WTC11 (cell line): ENCODE data around the gene APLF. TPM values are rescaled to one million over a fixed set of nuclear protein-coding genes. Genes with fewer than 3 reads are reported as not detected.
"Not testable (repeated sequence)": the region's sequence is repeated elsewhere in the genome, so short reads cannot be mapped to it uniquely, and the experiment has no call there.

ENCODE experiments used
- ATAC-seq: fragments of 200-7000 bp; cut with Tn5 transposase; 2 replicates; pipeline ENCODE4 v1.10.0; 2021; ENCODE audit warnings: mild to moderate bottlenecking, moderate library complexity
- CTCF ChIA-PET: fragments of 300-600 bp; sonication (Branson Sonifier 250); formaldehyde crosslinking; loops from one replicate; lab custom pipeline; 2021; ENCODE audit warnings: antibody characterized with exemption; lab: Charles Lee
- POLR2A ChIA-PET: fragments of 350-600 bp; sonication (Branson Sonifier 250); formaldehyde crosslinking; loops from one replicate; lab custom pipeline; 2021; ENCODE audit warnings: antibody characterized with exemption; lab: Charles Lee
- DNase-seq: peaks from one replicate; pipeline ENCODE4 v3.0.0; 2021; ENCODE audit warnings: low spot score
- H3K27ac Mint-ChIP-seq: 2 replicates; pipeline ENCODE4 v1.8.0; 2021; ENCODE audit warnings: mixed read lengths
- H3K27me3 Mint-ChIP-seq: 2 replicates; pipeline ENCODE4 v1.8.0; 2021; ENCODE audit warnings: low read depth, mild to moderate bottlenecking, moderate library complexity, mixed read lengths
- H3K36me3 Mint-ChIP-seq: 2 replicates; pipeline ENCODE4 v1.8.0; 2021; ENCODE audit warnings: mixed read lengths
- H3K4me1 Mint-ChIP-seq: 2 replicates; pipeline ENCODE4 v1.8.0; 2022; ENCODE audit warnings: mixed read lengths
- H3K4me3 Mint-ChIP-seq: 2 replicates; pipeline ENCODE4 v1.8.0; 2021; ENCODE audit warnings: mild to moderate bottlenecking, moderate library complexity, mixed read lengths
- H3K9me3 Mint-ChIP-seq: 2 replicates; pipeline ENCODE4 v1.8.0; 2021; ENCODE audit warnings: mixed read lengths
- ESRRA ChIP-seq: sonication (generic); formaldehyde crosslinking; IDR thresholded peaks from 2 replicates; pipeline ENCODE4 v1.8.1; 2022; ENCODE audit warnings: mild to moderate bottlenecking, missing genetic modification reagents, borderline replicate concordance
- ETV6 ChIP-seq: sonication (generic); formaldehyde crosslinking; IDR thresholded peaks from 2 replicates; pipeline ENCODE4 v1.8.1; 2022; ENCODE audit warnings: mild to moderate bottlenecking, missing genetic modification reagents
- FOXP1 ChIP-seq: sonication (generic); formaldehyde crosslinking; IDR thresholded peaks from 2 replicates; pipeline ENCODE4 v1.8.0; 2022; ENCODE audit warnings: missing genetic modification reagents, mild to moderate bottlenecking, moderate library complexity, borderline replicate concordance
- HMGA2 ChIP-seq: fragments of 250-450 bp; sonication (Bioruptor Pico); IDR thresholded peaks from 2 replicates; pipeline ENCODE4 v1.4.0; 2021; ENCODE audit warnings: mild to moderate bottlenecking, moderate library complexity
- JUN ChIP-seq: sonication (generic); formaldehyde crosslinking; IDR thresholded peaks from 2 replicates; pipeline ENCODE4 v1.8.0; 2023; ENCODE audit warnings: mild to moderate bottlenecking, missing genetic modification reagents
- MYBL2 ChIP-seq: sonication (generic); formaldehyde crosslinking; IDR thresholded peaks from 2 replicates; pipeline ENCODE4 v1.8.1; 2023; ENCODE audit warnings: mild to moderate bottlenecking, moderate library complexity, missing genetic modification reagents
- NR1H2 ChIP-seq: sonication (generic); formaldehyde crosslinking; IDR thresholded peaks from 2 replicates; pipeline ENCODE4 v1.9.0; 2021; ENCODE audit warnings: mild to moderate bottlenecking, moderate library complexity, missing genetic modification reagents
- SMAD3 ChIP-seq: sonication (generic); formaldehyde crosslinking; IDR thresholded peaks from 2 replicates; pipeline ENCODE4 v1.8.0; 2022; ENCODE audit warnings: missing genetic modification reagents, mild to moderate bottlenecking, borderline replicate concordance
- SP1 ChIP-seq: sonication (generic); formaldehyde crosslinking; conservative IDR thresholded peaks from 2 replicates; pipeline ENCODE4 v1.8.1; 2022; ENCODE audit warnings: missing genetic modification reagents
- TCF7 ChIP-seq: sonication (generic); formaldehyde crosslinking; IDR thresholded peaks from 2 replicates; pipeline ENCODE4 v1.8.0; 2022; ENCODE audit warnings: mild to moderate bottlenecking, low read depth, missing genetic modification reagents, moderate library complexity
- ZNF121 ChIP-seq: sonication (generic); formaldehyde crosslinking; IDR thresholded peaks from 2 replicates; pipeline ENCODE4 v1.8.0; 2023; ENCODE audit warnings: missing genetic modification reagents
- ZNF219 ChIP-seq: sonication (generic); formaldehyde crosslinking; IDR thresholded peaks from 2 replicates; pipeline ENCODE4 v1.8.0; 2023; ENCODE audit warnings: missing genetic modification reagents, mild to moderate bottlenecking, borderline replicate concordance
- ZNF232 ChIP-seq: sonication (generic); formaldehyde crosslinking; IDR thresholded peaks from 2 replicates; pipeline ENCODE4 v1.8.0; 2022; ENCODE audit warnings: mild to moderate bottlenecking, missing genetic modification reagents
- ZNF396 ChIP-seq: fragments of 250-450 bp; sonication (Bioruptor Pico); IDR thresholded peaks from 2 replicates; pipeline ENCODE4 v1.8.0; 2021; ENCODE audit warnings: mild to moderate bottlenecking, moderate library complexity, borderline replicate concordance
- ZNF423 ChIP-seq: fragments of 250-450 bp; sonication (Bioruptor Pico); IDR thresholded peaks from 2 replicates; pipeline ENCODE4 v2.1.2; 2022; ENCODE audit warnings: mild to moderate bottlenecking, moderate library complexity
- total RNA-seq: library from RNA; stranded (reverse); gene quantifications from 3 replicates; pipeline ENCODE4 v1.2.3, GENCODE V29; 2021
- TF ChIP-seq, protein P1 (sequence below): sonication (generic); formaldehyde crosslinking; IDR thresholded peaks from 2 replicates; pipeline ENCODE4 v1.8.1; 2022; ENCODE audit warnings: mild to moderate bottlenecking, moderate library complexity, missing genetic modification reagents
- TF ChIP-seq, protein P2 (sequence below): fragments of 250-450 bp; sonication (Bioruptor Pico); IDR thresholded peaks from 2 replicates; pipeline ENCODE4 v1.9.0; 2021; ENCODE audit warnings: mild to moderate bottlenecking, borderline replicate concordance
- TF ChIP-seq, protein P3 (sequence below): fragments of 250-450 bp; sonication (Bioruptor Pico); IDR thresholded peaks from 2 replicates; pipeline ENCODE4 v2.1.2; 2022; ENCODE audit warnings: mild to moderate bottlenecking, moderate library complexity
- TF ChIP-seq, protein P4 (sequence below): sonication (generic); formaldehyde crosslinking; IDR thresholded peaks from 2 replicates; pipeline ENCODE4 v1.8.1; 2022; ENCODE audit warnings: mild to moderate bottlenecking, missing genetic modification reagents, moderate library complexity, borderline replicate concordance

APLF gene
- total RNA-seq, 1 experiment from 2014 or later: 2.7 TPM

DNA sequence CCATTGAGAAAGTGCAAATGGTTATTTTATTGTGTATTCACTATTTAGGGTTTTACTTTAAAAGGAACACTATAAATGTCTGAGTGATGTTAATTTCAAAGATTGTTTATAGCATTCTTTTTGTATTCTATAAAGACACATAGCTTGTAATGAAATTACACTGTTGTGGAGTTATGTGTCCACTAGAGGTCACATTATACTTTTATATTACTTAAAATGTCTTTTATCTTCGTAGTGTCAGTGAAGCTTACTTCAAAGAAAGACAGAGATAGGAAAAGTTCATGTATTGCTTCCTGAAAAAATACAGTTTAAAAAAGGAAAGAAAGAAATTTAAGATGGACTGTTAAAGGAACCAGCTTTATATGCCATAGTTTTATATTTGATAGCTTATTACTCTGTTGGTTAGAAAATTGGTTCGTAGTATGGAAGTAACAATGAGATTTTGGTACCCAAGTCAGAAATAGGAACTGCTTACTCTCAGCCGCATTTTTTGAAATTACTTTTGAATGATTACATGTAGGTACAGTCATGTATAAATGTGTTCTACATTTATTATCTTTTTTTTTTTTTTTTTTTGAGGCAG lies 20.5 kb downstream of the APLF start:
- no peak for DNase-seq
- Mint-ChIP-seq H3K36me3 (no peaks in the 10 kb centered on the region), H3K4me1 (no peaks in the 10 kb centered on the region)
- CTCF ChIA-PET: interaction anchor here (0.7 to 1.7 kb wide), 27 partner anchors 10 to 818 kb away, joined by 3 to 21 read pairs (median 4); partner anchors contain the start of genes APLF and FBXO48
- TF ChIP-seq, protein P1, sequence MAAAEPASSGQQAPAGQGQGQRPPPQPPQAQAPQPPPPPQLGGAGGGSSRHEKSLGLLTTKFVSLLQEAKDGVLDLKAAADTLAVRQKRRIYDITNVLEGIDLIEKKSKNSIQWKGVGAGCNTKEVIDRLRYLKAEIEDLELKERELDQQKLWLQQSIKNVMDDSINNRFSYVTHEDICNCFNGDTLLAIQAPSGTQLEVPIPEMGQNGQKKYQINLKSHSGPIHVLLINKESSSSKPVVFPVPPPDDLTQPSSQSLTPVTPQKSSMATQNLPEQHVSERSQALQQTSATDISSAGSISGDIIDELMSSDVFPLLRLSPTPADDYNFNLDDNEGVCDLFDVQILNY (CRISPR knock-in tag): no peak
- no peak for TF ChIP-seq TCF7 (CRISPR knock-in tag)
- TF ChIP-seq, protein P2, sequence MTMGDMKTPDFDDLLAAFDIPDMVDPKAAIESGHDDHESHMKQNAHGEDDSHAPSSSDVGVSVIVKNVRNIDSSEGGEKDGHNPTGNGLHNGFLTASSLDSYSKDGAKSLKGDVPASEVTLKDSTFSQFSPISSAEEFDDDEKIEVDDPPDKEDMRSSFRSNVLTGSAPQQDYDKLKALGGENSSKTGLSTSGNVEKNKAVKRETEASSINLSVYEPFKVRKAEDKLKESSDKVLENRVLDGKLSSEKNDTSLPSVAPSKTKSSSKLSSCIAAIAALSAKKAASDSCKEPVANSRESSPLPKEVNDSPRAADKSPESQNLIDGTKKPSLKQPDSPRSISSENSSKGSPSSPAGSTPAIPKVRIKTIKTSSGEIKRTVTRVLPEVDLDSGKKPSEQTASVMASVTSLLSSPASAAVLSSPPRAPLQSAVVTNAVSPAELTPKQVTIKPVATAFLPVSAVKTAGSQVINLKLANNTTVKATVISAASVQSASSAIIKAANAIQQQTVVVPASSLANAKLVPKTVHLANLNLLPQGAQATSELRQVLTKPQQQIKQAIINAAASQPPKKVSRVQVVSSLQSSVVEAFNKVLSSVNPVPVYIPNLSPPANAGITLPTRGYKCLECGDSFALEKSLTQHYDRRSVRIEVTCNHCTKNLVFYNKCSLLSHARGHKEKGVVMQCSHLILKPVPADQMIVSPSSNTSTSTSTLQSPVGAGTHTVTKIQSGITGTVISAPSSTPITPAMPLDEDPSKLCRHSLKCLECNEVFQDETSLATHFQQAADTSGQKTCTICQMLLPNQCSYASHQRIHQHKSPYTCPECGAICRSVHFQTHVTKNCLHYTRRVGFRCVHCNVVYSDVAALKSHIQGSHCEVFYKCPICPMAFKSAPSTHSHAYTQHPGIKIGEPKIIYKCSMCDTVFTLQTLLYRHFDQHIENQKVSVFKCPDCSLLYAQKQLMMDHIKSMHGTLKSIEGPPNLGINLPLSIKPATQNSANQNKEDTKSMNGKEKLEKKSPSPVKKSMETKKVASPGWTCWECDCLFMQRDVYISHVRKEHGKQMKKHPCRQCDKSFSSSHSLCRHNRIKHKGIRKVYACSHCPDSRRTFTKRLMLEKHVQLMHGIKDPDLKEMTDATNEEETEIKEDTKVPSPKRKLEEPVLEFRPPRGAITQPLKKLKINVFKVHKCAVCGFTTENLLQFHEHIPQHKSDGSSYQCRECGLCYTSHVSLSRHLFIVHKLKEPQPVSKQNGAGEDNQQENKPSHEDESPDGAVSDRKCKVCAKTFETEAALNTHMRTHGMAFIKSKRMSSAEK (CRISPR knock-in tag): no peak
- no peak for TF ChIP-seq ZNF219
- no peak for TF ChIP-seq ETV6 (CRISPR knock-in tag)
- no peak for TF ChIP-seq ZNF232 (CRISPR knock-in tag)
- TF ChIP-seq ZNF121: no peak
- no peak for TF ChIP-seq ESRRA (CRISPR knock-in tag)
- TF ChIP-seq, protein P3, sequence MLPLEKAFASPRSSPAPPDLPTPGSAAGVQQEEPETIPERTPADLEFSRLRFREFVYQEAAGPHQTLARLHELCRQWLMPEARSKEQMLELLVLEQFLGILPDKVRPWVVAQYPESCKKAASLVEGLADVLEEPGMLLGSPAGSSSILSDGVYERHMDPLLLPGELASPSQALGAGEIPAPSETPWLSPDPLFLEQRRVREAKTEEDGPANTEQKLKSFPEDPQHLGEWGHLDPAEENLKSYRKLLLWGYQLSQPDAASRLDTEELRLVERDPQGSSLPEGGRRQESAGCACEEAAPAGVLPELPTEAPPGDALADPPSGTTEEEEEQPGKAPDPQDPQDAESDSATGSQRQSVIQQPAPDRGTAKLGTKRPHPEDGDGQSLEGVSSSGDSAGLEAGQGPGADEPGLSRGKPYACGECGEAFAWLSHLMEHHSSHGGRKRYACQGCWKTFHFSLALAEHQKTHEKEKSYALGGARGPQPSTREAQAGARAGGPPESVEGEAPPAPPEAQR (CRISPR knock-in tag): no peak
- TF ChIP-seq FOXP1 (CRISPR knock-in tag): no peak
- TF ChIP-seq, protein P4, sequence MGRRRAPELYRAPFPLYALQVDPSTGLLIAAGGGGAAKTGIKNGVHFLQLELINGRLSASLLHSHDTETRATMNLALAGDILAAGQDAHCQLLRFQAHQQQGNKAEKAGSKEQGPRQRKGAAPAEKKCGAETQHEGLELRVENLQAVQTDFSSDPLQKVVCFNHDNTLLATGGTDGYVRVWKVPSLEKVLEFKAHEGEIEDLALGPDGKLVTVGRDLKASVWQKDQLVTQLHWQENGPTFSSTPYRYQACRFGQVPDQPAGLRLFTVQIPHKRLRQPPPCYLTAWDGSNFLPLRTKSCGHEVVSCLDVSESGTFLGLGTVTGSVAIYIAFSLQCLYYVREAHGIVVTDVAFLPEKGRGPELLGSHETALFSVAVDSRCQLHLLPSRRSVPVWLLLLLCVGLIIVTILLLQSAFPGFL (CRISPR knock-in tag): no peak
- TF ChIP-seq ZNF396 (CRISPR knock-in tag): no peak
- no peak for TF ChIP-seq SP1 (CRISPR knock-in tag)
- no peak for TF ChIP-seq ZNF423 (CRISPR knock-in tag)
- TF ChIP-seq NR1H2 (CRISPR knock-in tag): no peak
- no peak for TF ChIP-seq SMAD3 (CRISPR knock-in tag)
- TF ChIP-seq MYBL2: no peak
- no peak for TF ChIP-seq JUN (CRISPR knock-in tag)
- no peak for TF ChIP-seq HMGA2 (CRISPR knock-in tag)
- TF ChIP-seq, all 79 proteins: peak for 0
- Mint-ChIP-seq H3K9me3 (peaks cover under 1% of the 10 kb centered on the region), H3K27me3 (no peaks in the 10 kb centered on the region), H3K27ac (no peak overlapping the region), H3K4me3 (no peak overlapping the region)
- POLR2A ChIA-PET: no interaction called here
- no peak for ATAC-seq

DNA sequence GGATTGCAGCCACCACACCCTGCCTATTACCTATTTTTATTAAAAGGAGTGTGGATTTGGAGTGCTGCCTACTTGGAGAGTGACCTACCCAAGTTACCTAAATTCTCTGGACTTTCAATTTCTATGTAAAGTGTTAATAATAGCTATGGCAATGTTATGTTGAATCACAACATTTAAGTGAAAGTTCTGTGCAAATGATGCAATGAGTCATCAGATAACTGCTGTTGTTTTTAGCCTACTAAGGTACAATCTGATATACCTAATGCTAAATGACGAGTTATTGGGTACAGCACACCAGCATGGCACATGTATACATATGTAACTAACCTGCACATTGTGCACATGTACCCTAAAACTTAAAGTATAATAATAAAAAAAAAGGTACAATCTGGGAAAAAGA lies 21.2 kb downstream of the APLF start:
- H3K27me3 Mint-ChIP-seq, H3K9me3 Mint-ChIP-seq, H3K4me1 Mint-ChIP-seq, H3K27ac Mint-ChIP-seq, H3K4me3 Mint-ChIP-seq, ATAC-seq, POLR2A ChIA-PET, DNase-seq, H3K36me3 Mint-ChIP-seq: not testable (repeated sequence)
- CTCF ChIA-PET: interaction anchor here (1.2 to 1.6 kb wide), 3 partner anchors 10 to 21 kb away, joined by 3 to 8 read pairs (median 5); partner anchors contain the start of genes APLF and FBXO48
